Peyer's patch (tissue), 4 donors: Measurements from ENCODE around the gene ZNF17. TPM values are rescaled to one million over a fixed set of nuclear protein-coding genes. Genes with fewer than 3 reads are reported as not detected.
"Not testable (repeated sequence)": the region's sequence is repeated elsewhere in the genome, so short reads cannot be mapped to it uniquely, and the experiment has no call there.

Experiments
- DNase-seq, 3 donors: peaks; one replicate each; pipeline ENCODE4 v3.0.0-alpha.2; 2017 to 2019
- H3K27ac ChIP-seq, 4 donors: fragments of 200-600 bp; sonication (generic); one replicate each; pipeline ENCODE4 v1.5.1; 2016 to 2019
- H3K27me3 ChIP-seq, 2 donors: fragments of 200-600 bp; sonication (generic); one replicate each; pipeline ENCODE4 v1.5.1; 2019
- H3K36me3 ChIP-seq, 3 donors: fragments of 200-600 bp; sonication (generic); one replicate each; pipeline ENCODE4 v1.5.1; 2016 to 2019
- H3K4me1 ChIP-seq, 4 donors: fragments of 200-600 bp; sonication (generic); one replicate each; pipeline ENCODE4 v1.5.1; 2016 to 2019
- H3K4me3 ChIP-seq, 4 donors: fragments of 200-600 bp; sonication (generic); 1 replicate in 3 of 4; 2 replicates in 1 of 4; pipeline ENCODE4 v1.5.1; 2016 to 2019; ENCODE audit warnings: mild to moderate bottlenecking in 1 of 4
- H3K9me3 ChIP-seq, 4 donors: fragments of 200-600 bp; sonication (generic); one replicate each; pipeline ENCODE4 v1.5.1; 2016 to 2019; ENCODE audit warnings: mild to moderate bottlenecking in 1 of 4
- POLR2A ChIP-seq, 2 donors: fragments of 450-650 bp; IDR thresholded peaks; one replicate each; pipeline ENCODE4 v1.5.1; 2017; ENCODE audit warnings: antibody characterized with exemption in 2 of 2, mild to moderate bottlenecking in 2 of 2, moderate library complexity in 2 of 2
- total RNA-seq, 4 donors: library from RNA; depleted of rRNA; stranded (reverse); fragments of >200 nt; gene quantifications; one replicate each; pipeline ENCODE4 v1.1.0, GENCODE V29; 2016
- TF ChIP-seq, protein P1 (sequence below), 6 experiments: fragments of 450-650 bp in 4 of 6; fragments of 200-600 bp in 2 of 6; sonication (generic) in 1 of 6; IDR thresholded peaks; one replicate each; pipeline ENCODE4 v1.5.1; 2017 to 2019; ENCODE audit warnings: antibody characterized with exemption in 6 of 6, mild to moderate bottlenecking in 3 of 6, moderate library complexity in 1 of 6

The ZNF17 gene
- total RNA-seq, 4 donors from 2014 or later = 7.9 to 21.5 (median 14.6) TPM

DNA sequence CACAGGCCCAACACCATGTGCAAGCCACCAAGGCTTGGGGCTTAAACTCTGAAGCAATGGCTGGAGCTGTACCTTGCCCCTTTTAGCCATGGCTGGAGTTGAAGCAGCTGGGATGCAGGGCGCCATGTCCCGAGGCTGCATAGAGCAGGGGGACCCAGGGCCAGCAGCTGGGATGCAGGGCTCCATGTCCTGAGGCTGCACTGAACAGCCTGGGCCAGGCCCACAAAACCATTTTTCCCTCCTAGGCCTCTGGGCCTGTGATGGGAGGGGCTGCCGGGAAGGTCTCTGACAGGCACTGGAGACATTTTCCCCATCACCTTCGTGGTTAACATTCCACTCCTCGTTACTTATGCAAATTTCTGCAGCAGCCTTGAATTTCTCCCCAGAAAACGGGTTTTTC is 36.8 kb upstream of the ZNF17 start:
- TF ChIP-seq, protein P1, sequence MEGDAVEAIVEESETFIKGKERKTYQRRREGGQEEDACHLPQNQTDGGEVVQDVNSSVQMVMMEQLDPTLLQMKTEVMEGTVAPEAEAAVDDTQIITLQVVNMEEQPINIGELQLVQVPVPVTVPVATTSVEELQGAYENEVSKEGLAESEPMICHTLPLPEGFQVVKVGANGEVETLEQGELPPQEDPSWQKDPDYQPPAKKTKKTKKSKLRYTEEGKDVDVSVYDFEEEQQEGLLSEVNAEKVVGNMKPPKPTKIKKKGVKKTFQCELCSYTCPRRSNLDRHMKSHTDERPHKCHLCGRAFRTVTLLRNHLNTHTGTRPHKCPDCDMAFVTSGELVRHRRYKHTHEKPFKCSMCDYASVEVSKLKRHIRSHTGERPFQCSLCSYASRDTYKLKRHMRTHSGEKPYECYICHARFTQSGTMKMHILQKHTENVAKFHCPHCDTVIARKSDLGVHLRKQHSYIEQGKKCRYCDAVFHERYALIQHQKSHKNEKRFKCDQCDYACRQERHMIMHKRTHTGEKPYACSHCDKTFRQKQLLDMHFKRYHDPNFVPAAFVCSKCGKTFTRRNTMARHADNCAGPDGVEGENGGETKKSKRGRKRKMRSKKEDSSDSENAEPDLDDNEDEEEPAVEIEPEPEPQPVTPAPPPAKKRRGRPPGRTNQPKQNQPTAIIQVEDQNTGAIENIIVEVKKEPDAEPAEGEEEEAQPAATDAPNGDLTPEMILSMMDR (IDR thresholded peaks at IDR 0.05) = no peak
- TF ChIP-seq POLR2A (IDR thresholded peaks at IDR 0.05) = no peak
- Histone ChIP-seq H3K4me3 (no peak overlapping the region), H3K4me1 (no peaks in the 10 kb centered on the region), H3K36me3 (peaks cover 0 to 51% (median 0%) of the 10 kb centered on the region in 3 donors), H3K27me3 (no peaks in the 10 kb centered on the region), H3K9me3 (peaks cover 0 to 40% (median 14%) of the 10 kb centered on the region in 4 donors), H3K27ac (no peak overlapping the region)
- DNase-seq = no peak

DNA sequence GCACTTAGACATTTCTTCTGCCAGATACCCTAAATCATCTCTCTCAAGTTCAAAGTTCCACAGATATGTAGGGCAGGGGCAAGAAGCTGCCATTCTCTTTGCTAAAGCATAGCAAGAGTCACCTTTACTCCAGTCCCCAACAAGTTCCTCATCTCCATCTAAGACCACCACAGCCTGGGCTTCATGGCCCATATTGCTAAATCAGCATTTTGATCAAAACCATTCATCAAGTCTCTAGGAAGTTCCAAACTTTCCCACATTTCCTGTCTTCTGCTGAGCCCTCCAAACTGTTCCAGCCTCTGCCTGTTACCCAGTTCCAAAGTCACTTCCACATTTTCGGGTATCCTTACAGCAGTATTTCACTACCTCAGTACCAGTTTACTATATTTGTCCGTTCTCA is 36.3 kb upstream of the ZNF17 start:
- H3K27me3 ChIP-seq, H3K4me1 ChIP-seq, H3K4me3 ChIP-seq, DNase-seq, H3K27ac ChIP-seq: not testable (repeated sequence)
- Histone ChIP-seq H3K9me3 (peaks cover 0 to 40% (median 15%) of the 10 kb centered on the region in 4 donors), H3K36me3 (peaks cover 0 to 51% (median 0%) of the 10 kb centered on the region in 3 donors)

DNA sequence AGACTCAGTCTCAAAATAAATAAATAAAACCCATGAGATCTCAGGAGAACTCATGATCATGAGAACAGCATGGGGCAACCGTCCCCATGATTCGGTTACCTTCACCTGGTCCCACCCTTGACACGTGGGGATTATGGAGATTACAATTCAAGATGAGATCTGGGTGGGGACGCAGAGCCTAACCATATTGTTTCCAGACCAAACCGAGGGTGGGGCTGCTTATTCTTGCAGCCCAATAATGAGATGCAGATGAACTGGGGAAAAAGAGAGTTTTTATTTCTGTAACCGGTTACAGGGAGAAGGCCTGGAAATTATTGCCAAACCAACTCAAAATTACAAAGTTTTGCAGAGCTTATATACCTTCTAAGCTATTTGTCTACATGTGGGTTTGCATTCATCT is 34.8 kb upstream of the ZNF17 start:
- Histone ChIP-seq H3K9me3 (peaks cover 0 to 40% (median 17%) of the 10 kb centered on the region in 4 donors), H3K36me3 (peaks cover 0 to 51% (median 0%) of the 10 kb centered on the region in 3 donors), H3K4me3 (no peak overlapping the region), H3K27ac (no peak overlapping the region), H3K4me1 (no peaks in the 10 kb centered on the region), H3K27me3 (no peaks in the 10 kb centered on the region)
- no peak for TF ChIP-seq POLR2A (IDR thresholded peaks at IDR 0.05)
- TF ChIP-seq, protein P1 (IDR thresholded peaks at IDR 0.05) = no peak
- no peak for DNase-seq

DNA sequence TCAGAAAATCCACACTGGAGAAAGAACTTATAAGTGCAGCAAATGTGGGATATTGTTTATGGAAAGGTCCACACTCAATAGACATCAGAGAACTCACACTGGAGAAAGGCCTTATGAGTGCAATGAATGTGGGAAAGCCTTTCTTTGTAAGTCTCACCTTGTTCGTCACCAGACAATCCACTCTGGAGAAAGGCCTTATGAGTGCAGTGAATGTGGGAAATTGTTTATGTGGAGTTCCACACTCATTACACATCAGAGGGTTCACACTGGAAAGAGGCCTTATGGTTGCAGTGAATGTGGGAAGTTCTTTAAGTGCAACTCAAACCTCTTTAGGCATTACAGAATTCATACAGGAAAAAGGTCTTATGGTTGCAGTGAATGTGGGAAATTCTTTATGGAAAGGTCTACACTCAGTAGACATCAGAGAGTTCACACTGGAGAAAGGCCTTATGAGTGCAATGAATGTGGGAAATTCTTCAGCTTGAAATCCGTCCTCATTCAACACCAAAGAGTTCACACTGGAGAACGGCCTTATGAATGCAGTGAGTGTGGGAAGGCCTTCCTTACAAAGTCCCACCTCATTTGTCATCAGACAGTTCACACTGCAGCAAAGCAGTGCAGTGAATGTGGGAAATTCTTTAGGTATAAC is 33.3 kb upstream of the ZNF17 start:
- H3K9me3 ChIP-seq = peaks cover 0 to 42% (median 17%) of the 10 kb centered on the region in 4 donors
- peaks cover 0 to 40% (median 0%) of the 10 kb centered on the region in 3 donors for H3K36me3 ChIP-seq
- H3K27ac ChIP-seq = no peak overlapping the region
- DNase-seq = no peak
- no peak overlapping the region for H3K4me3 ChIP-seq
- no peaks in the 10 kb centered on the region for H3K4me1 ChIP-seq
- H3K27me3 ChIP-seq = no peaks in the 10 kb centered on the region
- no peak for TF ChIP-seq POLR2A (IDR thresholded peaks at IDR 0.05)
- TF ChIP-seq, protein P1 (IDR thresholded peaks at IDR 0.05) = no peak

DNA sequence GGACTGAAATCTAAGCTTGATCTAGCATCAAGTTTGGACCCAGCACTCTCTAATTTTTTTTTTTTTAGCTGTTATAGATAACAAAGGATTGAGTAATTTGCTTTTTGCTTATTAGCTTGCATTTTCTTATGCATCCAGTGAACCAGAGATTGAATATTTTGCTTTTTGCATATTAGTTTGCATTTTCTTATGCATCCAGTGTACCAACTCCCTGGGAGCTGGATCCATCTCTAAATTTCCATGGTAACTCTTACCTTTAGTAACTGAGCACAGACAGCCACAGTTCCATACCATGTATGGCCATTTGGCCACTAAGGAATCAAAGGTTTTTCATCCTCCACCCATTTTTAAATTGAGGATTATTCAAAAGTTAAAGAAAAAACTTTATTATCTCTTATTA is 30.0 kb upstream of the ZNF17 start:
- Histone ChIP-seq H3K27me3 (no peaks in the 10 kb centered on the region), H3K9me3 (peaks cover 0 to 31% (median 9%) of the 10 kb centered on the region in 4 donors), H3K4me3 (no peak overlapping the region), H3K27ac (no peak overlapping the region), H3K4me1 (no peaks in the 10 kb centered on the region), H3K36me3 (peaks cover 0 to 22% (median 0%) of the 10 kb centered on the region in 3 donors)
- no peak for DNase-seq
- TF ChIP-seq, protein P1 (IDR thresholded peaks at IDR 0.05) = no peak
- no peak for TF ChIP-seq POLR2A (IDR thresholded peaks at IDR 0.05)

DNA sequence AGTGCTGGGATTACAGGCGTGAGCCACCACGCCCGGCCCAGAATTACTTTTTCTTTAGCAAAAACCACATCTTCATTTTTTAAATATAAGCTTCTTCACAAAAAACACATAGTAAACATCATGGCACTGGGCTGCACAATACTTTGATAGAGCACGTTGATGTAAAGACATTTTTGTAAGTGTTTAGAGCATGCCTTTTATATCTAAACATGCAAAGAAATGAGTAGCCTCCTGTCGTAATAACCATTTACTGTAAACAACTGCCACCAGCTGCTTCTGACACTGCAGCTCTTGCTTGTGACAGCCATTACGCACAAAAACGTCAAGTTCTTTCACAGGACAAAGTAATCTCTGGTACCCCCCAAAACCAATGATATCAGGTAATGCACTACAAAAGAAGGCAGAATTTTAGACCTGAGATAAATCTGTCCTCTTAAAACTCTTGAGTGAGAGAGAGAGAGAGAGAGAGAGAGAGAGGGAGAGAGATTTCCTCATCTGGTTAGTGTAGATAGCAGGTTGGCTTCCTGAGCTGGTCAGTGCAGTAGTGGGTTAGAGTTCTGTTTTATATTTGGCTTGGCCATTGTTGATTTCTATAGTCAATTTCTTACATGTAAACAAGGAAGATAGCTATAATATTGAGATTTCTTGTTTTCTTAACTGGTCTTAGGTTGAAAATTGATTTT is 28.0 kb upstream of the ZNF17 start:
- Histone ChIP-seq H3K4me3 (no peak overlapping the region), H3K4me1 (no peaks in the 10 kb centered on the region), H3K9me3 (peaks cover 0 to 14% (median 6%) of the 10 kb centered on the region in 4 donors), H3K27ac (no peak overlapping the region), H3K36me3 (peaks cover 0 to 4% (median 0%) of the 10 kb centered on the region in 3 donors), H3K27me3 (no peaks in the 10 kb centered on the region)
- no peak for DNase-seq
- TF ChIP-seq POLR2A (IDR thresholded peaks at IDR 0.05) = no peak
- TF ChIP-seq, protein P1 (IDR thresholded peaks at IDR 0.05) = no peak
